Activated CD4-positive, alpha-beta T cell treated with anti-CD3 and anti-CD28 coated beads, Interleukin-2, amount 50 U/mL, for 16 hours (primary cell): ENCODE measurements around the gene MICAL2.
"Not testable (repeated sequence)": the region's sequence is repeated elsewhere in the genome, so short reads cannot be mapped to it uniquely, and the experiment has no call there.

Experiments used
- DNase-seq: peaks from one replicate; pipeline ENCODE4 v3.0.0-alpha.2; 2020

MICAL2 gene

DNA sequence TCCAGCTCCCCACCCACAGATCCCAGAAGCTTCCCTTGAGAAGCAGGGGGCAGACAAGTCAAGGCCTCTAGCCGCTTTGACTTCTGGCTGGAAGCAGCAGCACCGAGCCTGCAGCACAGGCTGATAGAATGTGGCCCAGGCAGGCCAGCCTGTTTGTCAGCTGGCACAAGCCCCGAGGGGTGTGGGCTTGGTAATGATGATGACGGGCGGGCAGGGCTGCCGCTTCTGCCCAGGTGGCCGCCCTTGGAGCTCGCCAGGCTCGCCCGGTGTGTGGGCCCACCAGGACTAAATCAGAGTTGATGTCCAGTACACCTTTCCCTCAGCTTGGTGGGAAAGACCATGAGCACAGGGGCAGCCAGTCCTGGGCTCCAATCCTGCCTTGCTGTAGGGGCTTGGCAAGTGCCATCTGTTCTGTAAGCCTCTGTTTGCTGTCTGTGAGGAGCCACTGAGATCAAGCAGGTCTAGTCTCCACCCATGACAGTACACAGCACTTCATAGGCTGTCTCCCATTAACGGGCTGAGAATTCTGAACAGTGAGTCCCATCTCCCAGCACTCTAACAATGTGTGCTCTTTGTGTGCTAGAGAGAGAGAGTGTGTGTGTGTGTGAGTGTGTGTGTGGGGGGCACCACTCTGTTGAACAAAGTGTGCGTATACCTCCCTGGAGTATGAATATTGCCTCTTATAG is 26.8 kb downstream of the MICAL2 start:
- DNase-seq = no peak

DNA sequence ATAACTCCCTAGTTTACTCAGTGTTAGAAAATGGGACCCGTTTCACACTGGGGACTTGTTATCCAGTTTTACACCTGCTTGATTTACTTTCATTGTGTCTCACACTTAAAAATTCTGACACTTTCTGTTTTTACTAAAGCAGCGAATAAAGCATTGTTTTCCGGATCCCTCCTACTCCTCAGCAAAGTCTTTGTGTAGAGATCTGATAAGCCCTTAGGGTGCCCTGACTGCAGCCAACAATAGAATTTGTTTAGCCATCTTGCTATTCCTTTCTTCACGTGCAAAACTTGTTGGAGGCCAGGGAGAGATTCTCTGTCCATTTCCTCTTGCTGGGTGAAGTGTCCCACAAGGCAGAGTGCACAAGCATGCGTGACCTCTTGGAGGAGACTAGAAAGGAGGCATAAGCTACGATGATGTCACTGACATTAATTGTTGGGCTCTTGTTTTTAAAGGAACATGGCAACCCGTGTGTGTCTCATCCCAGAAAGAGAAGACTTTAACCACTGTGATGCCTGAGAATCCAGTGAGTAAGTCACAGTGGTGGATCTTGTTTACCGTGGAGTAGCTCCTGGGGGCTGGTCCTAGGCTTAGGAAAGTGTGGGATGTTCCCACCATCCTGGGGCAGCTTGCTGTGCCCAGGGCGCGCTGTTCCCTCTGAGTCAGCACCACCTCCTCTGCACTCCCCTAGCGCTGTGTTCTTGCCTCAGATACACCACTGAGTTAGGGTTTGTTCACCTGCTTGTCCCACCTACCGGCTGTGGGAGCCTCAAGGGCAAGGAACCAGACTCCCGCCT is 27.7 kb downstream of the MICAL2 start:
- DNase-seq = no peak

DNA sequence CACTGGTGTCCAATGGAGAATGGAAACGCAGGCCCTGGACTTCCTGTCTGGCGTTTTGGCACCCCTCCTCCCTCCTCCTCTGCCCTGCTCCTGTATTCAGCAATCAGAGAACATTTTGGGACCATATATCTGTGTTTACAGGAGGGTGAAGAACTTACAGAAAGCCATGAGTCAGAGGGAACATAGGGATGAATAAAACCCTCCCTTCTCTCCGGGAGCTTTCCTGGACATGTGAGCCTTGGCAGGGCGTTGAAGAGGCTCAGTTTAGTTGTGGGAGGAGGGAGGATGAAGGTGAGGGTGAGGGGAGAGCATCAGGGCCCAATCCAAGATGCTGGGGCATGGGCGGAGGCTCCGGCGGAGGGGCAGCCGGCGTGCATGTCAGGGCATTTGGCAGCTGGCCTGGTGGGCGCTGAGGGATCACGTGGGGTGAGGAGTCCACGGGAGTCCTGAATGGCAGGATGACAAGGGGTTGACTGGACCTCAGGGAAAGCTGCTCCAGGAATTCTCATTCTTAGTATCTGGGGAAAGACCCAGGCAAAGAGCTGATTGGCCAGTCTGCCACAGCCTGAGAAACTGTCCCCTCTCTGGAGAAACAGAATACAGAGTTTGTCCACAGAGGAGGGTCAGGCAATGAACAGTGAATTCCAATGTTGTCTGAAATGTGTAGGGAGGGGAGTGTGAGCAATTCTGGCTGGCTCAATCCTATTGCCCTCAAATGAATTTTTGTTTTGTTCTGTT is 28.9 kb downstream of the MICAL2 start:
- no peak for DNase-seq

DNA sequence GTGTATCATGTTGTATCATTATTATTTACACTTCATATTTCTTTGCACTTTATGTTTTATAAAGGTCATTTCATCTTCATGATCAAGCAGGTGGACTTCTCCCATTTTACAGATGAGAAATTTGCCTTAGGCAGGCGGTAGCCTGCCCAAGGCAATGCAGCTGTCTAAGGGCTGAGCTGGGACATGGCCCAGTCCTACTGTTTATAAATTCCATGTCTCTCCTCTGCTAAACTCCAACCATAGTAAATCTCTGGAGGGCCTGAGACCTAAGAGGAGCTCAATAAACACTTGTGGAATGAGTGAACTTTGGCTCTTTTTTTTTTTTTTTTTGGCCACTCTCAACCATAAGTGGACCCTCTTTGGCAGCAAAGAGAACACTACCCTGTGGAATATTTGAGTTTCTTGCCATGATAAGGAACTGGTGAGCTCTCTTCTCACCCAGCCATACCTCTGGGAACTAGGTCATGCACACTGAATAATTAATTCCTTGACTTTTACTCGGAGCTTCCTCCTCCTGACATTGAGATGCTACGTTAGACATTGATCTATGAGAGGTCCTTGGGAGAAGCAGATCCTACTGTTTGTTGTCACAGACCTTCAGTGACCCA is 29.9 kb downstream of the MICAL2 start:
- DNase-seq = no peak

DNA sequence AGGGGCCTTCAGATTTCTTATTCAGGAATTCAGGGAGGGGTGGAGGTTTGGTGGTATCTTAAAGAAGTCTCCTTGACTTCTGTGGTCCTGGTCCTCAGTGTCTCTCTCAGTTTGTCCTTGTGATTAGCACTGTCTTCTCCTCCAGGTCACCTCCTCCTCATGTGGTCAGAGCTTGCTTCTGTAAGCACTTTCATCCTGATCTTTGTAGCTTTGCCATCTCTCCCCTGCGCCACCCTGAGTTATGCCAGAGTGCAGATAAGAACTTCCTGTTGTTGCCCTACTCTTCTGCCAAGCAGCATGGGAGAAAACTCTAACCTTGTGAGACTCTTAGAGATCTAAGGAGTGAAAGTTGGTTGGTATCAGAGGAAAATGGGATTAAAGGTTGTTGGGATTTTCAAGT is 30.9 kb downstream of the MICAL2 start:
- no peak for DNase-seq

DNA sequence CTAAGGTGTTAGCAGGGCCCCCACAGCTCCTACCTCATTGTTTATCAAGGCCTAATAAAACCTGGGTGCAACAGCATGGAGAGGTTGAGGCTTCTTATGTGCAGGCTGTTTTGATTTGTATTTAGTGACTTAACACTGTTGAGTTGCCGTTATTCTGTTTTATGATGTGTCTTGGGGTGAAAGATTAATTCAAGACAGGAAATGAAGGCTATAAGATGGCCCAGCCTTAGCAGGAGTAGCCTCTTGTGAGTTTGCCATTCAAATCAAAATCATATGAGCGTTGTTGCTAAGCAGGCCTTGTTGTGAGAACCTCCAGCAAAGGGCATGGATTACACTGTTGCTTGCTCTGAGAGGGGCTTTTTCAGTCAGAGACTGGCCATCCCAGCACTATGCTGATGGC is 31.8 kb downstream of the MICAL2 start:
- no peak for DNase-seq

DNA sequence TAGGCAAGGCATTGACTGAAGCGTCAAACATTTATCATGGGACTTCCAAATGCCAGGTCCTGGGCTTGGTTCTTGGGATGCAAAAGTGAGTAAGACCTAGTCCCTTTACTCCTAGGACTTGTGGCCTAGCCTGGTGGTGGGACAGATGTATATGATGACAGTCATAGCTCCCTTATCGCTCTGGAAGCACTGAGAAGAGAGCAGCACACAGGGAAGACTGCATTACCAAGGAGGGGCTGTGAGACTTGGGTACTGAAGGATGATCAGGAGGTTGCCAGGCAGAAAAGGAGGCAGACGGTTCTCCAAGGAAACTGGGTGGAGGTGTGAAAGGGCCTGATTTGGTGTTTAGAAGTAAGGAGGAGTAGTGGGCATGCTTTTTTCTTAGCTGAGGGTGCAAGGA is 32.5 kb downstream of the MICAL2 start:
- DNase-seq = no peak

DNA sequence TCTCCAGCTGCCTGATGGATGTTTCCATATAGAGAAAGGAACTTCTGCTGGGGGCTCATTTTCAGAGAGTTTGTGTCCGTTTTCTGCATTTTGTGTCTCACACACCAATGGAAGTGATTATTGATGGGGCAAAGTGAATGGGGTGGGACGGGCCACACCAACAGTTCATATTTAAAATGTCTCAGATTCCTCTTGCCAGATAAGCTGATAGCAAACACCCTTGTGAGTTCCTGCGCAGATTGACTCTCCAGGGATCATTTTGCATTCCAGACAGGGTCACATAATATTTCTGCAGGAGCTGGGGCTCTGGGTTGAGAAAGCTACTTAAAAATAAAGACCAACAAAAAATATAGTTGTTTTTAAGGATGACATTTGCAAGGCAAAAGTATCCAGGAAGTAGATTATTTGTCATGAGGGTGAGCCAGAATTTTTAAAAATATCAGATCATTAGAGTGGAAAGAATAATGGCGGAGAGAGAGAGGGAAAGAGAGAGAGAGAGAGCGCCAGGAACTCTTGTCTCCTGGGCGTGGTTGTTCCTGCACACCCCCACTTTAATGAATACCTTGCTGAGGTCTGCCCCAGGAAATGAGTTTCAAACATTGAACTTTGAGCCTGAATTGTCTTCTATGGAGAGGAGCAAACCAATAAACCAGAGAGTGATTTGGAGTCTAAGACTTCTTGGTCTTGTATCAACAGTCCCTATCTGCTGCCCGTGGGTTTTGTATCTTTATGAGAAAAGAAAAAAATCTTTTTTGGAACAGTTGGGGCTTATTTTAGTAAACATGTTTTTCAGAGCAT is 33.3 kb downstream of the MICAL2 start:
- DNase-seq = no peak

DNA sequence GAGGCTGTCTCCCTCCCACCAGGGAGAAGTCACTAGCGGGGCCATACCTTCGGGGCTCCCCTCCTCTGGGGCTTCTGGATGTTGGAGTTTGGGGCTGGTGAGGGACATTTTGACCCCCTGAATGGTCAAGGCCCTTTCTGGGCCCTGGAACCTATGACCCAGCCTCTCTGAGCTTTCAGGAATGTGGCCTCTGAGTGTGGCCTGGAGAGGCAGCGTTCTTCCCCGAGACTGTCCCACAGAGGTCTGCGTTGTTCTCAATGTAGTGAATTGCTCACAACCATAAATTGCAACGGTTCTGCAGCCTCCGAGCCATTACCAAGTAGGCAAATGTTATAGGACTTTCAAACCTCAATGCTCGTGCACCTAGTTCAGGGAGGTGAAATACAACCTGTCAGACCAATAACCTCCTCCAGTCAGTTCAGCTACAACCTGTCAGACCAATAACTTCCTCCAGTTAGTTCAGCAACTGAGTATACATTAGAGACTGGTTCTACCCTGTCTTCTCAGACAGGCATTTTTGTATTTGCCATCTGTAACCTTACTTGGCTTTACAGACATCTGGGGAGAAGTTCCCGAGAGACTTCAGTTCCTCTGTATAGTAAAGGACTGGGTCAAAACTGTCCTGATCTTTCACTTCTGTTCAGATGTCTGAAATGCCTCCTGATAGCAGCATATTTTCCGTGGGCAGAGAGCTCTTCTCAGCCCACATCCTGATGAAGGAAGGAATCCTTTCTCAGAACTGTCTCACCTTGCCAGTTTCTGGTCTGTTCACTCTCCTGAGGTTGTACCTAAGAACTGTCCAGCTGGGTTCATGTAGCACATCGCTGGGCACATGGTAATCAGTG is 34.2 kb downstream of the MICAL2 start:
- DNase-seq = no peak

DNA sequence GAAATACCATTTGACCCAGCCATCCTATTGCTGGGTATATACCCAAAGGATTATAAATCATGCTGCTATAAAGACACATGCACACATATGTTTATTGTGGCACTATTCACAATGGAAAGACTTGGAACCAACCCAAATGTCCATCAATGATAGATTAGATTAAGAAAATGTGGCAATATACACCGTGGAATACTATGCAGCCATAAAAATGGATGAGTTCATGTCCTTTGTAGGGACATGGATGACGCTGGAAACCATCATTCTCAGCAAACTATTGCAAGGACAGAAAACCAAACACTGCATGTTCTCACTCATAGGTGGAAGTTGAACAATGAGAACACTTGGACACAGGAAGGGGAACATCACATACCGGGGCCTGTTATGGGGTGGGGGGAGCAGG is 36.3 kb downstream of the MICAL2 start:
- not testable (repeated sequence) for DNase-seq

DNA sequence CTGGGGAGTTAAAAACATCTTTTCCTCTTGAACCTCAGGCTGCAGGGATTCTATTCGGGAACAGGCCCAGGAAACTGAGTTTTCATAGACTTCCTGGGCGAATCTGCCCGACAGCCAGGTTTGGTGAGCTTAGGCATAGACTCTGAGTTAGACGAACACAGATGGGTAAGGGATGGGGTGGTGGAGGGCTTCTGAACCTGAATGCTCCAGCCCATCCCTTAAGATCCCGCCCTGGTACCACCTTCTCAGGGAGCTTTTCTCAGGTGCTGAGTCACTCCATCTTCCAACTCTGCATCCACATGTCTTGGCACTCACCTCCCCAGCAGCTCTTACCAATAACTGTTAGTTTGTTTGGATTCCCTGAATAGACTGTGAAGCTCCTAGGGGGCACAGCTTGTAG is 37.4 kb downstream of the MICAL2 start:
- DNase-seq = no peak

DNA sequence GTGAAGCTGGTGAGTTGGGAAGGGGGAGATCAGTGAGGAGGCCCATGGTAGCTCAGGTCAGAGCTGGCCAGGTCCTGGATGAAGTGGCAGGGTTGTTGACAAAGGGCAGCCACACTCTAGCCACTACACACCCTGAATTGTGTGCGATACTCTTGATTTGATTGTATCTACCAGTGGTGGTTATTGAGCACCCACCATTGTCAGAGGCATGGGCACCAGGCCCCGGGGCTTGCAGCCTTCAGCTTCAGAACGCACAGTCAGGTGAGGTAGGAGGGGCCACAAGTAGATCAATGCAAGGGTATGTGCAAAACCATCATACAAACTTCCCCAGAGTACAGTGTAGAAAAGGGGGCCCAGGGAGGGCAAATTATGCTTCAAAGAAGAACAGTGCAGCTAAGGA is 38.1 kb downstream of the MICAL2 start:
- no peak for DNase-seq

DNA sequence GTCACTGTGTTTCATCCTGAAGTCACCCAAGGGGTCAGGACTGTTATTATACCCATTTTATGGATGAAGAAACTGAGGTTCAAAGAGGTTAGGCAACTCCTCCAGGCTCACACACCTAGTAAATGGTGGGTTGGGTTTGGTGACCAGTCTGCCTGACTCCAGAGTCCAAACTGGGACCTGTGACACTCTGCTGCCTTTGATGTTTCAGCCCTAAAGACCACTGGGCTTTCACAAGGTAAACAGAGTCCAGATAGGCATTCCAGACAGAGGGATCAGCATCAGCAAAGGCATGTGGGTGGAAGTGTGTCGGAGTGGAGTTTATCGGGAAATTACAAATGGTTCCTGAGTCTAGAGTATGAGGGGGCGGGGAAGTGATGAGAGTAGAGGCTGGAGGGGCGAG is 38.5 kb downstream of the MICAL2 start:
- DNase-seq = no peak

DNA sequence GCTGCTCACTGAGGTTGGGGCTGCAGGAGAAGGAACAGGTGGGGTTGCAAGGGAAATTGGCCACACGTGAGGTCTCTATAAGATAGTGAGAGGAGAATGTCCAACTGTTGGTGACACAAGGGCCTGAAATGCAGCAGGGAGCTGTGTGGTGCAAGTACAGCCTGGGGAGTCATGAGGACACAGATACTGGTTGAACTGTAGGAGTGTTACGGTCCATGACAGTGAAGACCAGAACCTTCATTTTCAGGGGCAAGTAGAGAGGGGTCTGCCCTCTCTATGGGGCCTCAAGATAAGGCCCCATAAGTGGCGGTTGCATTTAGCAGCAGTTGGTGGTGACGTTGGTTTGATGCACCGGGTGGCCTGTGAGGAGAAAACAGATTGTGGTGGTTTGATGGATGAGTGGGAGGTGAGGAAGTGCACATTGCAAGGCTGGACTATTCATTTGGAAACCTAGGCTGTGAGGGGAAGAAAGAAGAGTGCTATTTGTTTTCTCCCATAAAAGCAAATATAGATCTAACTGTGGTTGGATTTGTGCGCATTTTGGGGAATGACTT is 39.4 kb downstream of the MICAL2 start:
- DNase-seq = peak; percentile 92

DNA sequence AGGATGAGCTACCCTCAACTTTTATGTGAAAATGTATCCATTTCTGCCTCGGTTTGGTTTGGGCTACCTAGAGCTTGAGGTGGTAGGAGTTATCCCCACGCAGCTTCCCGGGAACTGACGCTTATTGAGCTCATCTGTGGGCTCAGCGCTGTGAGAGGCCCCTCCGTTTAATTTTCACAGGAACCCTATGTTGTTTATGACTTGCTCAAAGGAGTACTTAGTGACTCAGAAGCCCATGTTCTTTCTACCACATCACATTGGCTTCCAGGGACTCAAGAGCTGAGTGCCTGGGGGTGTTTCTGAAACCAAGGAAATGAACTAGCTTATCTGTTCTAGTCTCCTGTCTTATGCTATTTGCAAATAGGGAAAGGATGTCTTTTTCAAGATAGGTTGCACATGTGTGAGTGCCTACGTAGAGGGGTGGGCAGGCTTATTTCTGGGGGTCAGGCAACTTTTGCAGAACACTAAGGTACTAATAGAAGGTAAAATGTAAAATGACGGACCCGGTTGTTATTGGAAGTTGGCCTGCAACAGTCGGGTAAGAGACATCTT is 40.5 kb downstream of the MICAL2 start:
- DNase-seq = peak; percentile 90

DNA sequence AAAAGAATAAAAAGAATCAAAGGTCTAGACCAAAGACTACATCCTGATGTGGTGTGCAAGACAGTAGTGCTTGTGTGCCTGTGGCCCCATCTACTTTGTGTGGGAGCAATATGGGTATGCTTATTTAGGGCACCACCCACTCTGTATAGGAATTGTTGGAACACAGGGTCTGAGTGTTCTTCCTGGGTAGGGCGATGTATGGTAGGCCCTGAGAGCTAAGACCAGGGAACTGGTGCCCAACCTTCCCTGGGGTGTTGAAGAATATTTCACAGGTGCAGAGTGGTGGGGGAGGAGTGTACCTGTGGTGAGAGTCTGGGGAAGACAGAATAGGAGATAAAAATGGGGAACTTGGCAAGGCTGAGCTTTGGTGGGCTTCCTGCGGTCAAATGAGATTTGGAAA is 41.9 kb downstream of the MICAL2 start:
- no peak for DNase-seq

DNA sequence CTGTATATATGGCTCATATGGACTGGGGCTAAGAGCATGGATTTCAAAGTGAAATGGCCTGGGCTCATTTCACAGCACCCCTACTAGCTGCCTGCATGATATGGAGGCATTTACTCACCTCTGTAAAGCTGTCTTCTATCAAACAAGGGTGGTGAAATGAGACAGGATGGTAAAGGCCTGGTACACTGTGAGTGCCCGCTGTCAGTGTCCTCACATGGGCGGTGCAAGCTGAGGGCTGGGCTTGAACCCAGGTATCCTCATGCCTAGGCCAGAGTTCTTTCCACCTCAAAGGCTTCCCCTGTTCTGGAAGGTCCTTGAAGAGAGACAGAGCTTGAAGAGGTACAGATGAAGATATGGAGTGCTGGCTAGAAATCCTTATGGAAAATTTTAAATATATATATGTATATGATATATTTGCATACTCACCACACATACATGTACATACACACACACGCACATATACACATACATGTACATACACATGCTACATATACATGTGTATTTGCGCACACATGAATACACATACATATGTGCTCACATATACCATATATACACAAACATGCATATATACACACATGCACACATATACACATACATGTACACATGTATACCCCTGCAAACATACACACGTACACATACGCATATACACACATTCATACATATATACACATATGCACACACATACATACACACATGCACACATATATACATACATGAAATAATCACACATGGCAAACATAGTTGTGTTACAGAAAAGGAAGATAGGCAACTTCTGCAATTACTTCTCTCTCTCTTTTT is 44.7 kb downstream of the MICAL2 start:
- no peak for DNase-seq

DNA sequence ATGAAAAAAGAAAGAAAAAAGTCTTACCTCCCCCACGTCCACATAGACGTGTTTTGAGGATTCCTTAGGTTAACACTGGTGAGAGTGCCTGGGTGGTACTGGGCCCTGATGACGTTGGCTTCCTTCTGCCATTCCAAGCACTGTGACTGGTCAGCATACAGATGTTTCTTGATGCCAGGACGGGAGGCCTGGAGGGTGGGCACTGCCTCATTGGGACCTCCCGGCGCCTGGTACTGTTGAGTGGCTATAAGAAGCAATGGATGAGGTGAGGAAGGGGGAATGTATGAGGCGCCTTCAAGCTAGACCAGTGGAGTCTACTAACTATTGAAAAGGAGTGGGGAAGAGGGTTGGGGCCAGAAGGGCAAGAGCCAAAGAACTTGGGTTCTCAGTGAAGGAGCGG is 45.3 kb downstream of the MICAL2 start:
- DNase-seq = no peak

DNA sequence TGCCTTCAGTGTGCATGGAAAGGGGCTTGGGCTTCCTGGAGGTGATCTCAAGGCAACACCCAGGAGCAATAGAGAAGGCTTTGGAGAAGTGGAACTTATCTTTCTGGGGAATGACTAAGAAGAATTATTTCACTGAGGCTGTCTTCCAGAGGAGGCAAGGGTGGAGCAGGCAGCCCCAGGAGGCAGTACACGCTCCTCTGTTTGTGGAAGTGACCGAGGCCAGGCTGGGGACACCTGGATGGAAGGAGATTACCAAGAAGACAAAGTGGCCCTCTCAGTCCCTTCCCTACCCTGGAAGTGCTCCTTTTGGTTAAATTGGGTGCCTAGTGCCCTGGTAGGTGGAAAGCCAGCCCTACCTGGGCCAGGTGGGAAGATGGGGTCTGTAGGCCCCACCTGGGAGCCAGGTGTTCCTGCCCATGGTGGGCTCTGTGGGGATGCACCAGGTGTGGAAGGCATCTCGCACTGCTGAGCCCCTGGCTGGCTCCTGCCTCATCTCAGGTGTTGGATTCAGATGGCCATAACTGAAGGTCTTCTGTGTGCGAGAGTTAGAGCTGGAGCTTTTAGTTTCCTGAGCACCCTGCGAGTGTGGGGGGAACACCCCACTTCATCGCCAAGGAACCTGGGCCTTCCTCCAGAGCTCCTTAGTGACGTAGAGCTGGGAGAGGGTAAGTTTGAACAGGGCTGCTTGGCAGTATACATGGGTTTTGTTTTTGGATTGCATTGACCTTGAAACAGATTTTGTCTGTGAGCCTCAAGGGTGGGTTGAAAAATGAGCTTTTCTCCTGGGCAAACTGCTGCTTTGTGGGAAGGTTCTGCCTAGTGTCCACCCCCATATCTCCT is 46.1 kb downstream of the MICAL2 start:
- no peak for DNase-seq
